ENCODE data around the gene THRA.

The THRA gene

GRCh38 chr17:40084477-40084876, 21.7 kb downstream of the THRA start:
- DNase-seq (ENCODE audit: low spot score), result no peak

GRCh38 chr17:40086150-40087044, 23.6 kb downstream of the THRA start:
- DNase-seq (ENCODE audit: low spot score), result peak; percentile 56

GRCh38 chr17:40087049-40087794, 24.5 kb downstream of the THRA start:
- no peak for DNase-seq (ENCODE audit: low spot score)

GRCh38 chr17:40087903-40088718, 25.3 kb downstream of the THRA start:
- DNase-seq (ENCODE audit: low spot score), result no peak

- DNase-seq (ENCODE audit: low spot score), result no peak
These were observed 26.5 kb downstream of the THRA start for GRCh38 chr17:40089077-40089895.

- no peak for DNase-seq (ENCODE audit: low spot score)
These were observed 27.7 kb downstream of the THRA start for GRCh38 chr17:40090237-40091119.

- no peak for DNase-seq (ENCODE audit: low spot score)
These were observed 29.1 kb downstream of the THRA start for GRCh38 chr17:40091691-40092397.

GRCh38 chr17:40092581-40092980, 29.8 kb downstream of the THRA start:
- DNase-seq (ENCODE audit: low spot score), result no peak

GRCh38 chr17:40093005-40093579, 30.3 kb downstream of the THRA start:
- no peak for DNase-seq (ENCODE audit: low spot score)

- no peak for DNase-seq (ENCODE audit: low spot score)
These were observed 30.9 kb downstream of the THRA start for GRCh38 chr17:40093580-40094201.

GRCh38 chr17:40094874-40095273, 32.1 kb downstream of the THRA start:
- DNase-seq (ENCODE audit: low spot score), result no peak

GRCh38 chr17:40095351-40095943, 32.7 kb downstream of the THRA start:
- DNase-seq (ENCODE audit: low spot score), result no peak

- DNase-seq (ENCODE audit: low spot score), result peak; percentile 97
These were observed 33.4 kb downstream of the THRA start for GRCh38 chr17:40095944-40096791.

- no peak for DNase-seq (ENCODE audit: low spot score)
These were observed 34.3 kb downstream of the THRA start for GRCh38 chr17:40097087-40097486.

- DNase-seq (ENCODE audit: low spot score), result no peak
These were observed 35.4 kb downstream of the THRA start for GRCh38 chr17:40097931-40098845.

GRCh38 chr17:40098846-40099618, 36.3 kb downstream of the THRA start:
- peak; percentile 100 for DNase-seq (ENCODE audit: low spot score)
